ENCODE measurements around the gene ENAH.

The ENAH gene

DNA sequence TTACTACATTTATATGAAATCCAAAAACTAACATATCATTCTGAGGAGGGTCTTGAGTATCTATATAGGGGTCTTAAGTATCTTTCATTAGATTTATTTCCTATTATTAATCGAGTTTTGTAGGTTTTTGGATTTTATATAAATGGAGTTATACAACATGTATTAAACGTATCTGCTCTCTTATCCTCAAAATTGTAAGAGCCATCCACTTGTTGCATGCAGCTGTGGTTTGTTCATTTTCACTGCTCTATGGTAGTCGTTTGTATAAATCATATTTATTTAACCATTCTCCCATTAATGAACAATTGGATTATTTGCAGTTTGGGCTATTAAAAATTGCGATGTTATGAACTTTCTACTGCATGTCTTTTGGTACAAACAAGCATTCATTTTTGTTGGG, 97.1 kb downstream of the ENAH start:
- FAIRE-seq: no peak

DNA sequence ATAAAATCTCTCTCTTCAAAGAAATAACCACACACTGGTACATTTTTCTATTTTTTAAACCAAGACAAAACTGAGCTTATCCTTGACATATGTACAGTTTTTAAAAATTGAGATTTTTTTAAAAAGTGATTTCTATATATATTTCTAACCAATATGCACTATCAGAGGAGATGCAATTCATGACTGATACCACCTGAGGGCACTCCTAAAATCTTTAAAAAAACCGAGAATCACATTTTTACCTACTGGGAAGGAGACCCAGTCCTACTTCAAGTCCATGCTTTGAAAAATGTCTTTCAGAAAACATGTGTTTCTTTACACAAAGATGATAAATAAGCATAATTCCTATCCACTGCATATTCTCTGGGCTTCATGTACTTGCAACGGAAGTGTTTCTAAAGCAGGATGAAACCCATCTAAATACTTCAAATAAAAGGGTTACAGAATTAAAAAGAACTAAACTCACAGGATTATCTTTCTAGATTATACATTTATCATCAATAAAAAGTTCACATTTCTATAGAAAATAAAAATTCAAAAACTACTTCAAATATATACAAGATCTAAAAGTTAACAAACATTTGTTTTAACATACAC, 98.6 kb downstream of the ENAH start:
- peak; percentile 98 for FAIRE-seq

DNA sequence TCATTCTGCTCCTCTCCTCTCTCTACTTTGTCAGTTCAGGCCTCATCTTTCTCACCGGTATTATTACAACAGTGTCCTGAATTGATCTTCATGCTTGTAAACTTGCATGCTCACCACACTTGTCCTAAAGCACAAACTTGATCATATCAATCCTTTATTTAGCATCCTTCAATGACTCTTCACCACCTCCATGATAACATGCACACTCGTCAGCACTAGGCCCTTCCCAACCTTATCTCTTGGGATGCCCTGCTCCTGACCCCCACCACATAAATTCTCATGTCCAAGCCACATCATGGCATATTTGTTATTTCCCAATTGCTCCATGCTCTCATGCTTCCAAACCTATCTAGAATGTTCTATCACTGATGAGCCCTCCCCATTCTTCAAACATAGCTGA, 103.1 kb downstream of the ENAH start:
- no peak for FAIRE-seq

DNA sequence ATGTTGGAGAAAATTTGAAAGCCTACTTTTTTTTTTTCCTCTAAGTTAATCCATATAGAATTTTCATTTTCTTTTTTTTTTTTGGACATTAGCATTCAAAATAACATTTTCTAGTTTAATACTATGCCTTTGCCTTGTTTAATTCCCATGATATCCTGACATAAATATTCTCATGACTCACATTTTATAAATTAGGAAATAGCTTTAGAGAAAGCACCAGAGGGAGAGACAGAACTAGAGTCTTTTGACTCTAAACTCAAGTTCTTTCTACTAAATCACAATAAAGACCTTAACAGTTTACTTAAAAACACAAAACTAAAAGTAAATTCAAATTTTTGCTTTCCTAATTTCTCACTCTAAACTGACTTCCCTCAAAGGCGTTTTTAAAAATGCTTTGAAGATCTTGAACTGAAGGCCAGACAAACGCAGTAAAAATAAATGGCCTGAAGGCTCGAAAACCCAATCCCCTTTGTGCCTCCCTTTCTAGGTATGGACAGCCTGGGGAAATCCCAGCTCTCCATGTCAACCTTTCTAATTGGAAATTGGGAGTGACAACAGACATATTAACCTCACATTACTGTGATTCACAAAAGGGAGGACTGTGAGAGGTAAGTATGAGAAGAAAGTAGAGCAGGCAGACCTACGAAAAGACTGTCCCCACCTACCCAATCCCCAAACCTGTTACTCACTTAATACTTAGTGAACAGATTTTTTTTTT, 104.6 kb downstream of the ENAH start:
- no peak for FAIRE-seq

DNA sequence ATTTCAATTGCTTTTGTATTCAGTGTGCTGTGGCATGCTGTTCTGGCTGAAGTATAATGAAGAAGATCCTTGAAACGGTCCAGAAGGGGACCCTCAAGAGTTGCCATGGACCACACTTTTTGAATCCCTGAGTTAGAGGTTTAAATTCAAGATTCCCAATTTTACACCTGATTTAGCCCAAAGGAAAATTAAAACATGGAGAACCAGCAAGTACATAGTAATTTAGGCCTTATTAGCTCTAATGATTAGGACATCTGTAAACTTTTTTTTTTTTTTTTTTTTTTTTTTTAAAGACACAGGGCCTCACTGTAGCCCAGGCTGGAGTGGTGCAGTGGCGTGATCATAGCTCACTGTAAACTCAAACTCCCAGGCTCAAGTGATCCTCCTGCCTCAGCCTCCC, 107.3 kb downstream of the ENAH start:
- FAIRE-seq: no peak

DNA sequence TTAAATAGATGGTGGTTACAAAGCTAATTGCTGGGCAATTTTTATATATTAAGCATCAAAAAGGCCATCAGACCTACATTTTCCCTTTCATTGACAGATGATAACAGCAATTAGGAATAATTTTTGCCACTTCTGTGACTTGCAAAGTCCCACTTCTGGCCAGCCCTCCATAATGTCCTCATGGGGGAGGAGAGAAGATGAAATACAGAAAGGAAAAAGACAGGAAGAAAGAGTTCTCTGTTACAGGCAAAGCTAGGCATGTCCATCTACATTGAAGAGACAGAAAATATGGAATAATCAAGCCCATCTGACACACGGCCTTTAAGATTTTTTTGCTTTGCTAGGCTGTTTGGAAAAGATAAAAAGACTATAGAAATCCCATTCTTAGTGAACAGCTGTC, 108.0 kb downstream of the ENAH start:
- FAIRE-seq: no peak

DNA sequence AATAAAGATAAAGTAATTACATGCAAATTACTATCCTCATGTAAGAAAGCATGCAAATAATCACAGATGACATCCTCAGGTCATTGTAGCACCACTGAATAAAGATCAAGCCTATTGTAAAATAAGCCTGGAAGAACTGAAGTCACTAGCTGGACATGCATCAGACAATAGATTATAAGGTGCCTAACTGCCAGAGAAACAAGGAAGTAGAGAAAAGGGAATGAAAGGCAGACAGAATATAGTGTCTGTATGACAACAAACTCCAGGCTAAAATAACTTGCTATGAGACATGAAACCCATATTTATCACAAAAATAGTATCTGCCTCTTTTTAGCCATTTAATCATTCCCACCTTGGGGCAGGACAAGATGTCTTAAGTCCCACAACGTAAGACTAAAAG, 108.7 kb downstream of the ENAH start:
- no peak for FAIRE-seq

DNA sequence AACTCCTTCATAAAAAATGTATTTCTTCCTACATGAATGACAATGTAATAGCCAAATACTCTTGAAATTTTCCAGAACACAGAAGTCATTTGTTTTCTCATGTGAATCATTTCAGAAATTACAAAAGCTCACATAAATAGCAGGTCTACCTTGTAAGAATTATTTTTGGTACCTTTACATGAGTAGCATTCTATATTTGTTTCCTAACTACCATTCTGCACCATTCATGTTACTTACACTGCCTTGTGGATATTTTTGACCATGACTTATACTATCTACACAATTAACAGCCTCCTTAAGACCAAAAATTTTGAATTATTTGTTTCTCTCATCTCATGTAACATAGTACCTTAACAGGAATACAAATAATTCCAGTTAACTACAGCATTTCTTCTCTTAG, 109.6 kb downstream of the ENAH start:
- FAIRE-seq: no peak

DNA sequence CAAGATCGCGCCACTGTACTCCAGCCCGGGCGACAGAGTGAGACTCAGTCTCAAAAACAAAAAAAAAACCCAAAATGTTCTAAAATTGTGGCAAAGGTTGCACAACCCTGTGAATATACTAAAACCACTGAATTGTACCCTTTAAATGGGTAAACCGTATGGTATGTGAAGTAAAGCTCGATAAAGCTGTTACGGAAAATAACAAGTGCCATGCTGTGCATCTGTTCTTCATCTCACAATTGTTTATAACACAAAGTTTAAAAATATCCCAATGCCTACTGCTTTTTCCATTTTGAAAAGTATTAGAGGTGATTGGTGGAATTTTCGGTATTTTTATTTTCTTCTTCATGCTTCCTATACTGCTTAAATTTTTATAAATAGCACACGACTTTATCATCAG, 111.5 kb downstream of the ENAH start:
- FAIRE-seq: no peak

DNA sequence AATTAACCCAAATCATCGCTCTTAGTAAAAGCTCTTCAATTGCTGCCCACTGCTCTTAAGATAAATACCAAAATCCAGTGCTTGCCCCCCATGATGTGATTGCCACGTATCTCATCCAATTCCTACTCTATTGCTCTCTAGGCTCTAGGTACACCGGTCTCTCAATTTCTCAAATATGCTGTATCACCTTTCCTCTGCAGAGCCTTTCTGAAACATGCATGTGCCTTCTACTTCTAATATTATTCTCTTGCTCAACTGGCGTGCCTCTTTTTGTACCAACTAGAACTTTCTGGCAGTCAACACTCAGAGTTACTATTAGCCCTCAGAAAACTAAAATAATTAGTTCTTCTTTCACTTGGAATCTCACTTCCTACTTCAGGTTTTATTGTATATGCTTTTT, 113.3 kb downstream of the ENAH start:
- FAIRE-seq: no peak

DNA sequence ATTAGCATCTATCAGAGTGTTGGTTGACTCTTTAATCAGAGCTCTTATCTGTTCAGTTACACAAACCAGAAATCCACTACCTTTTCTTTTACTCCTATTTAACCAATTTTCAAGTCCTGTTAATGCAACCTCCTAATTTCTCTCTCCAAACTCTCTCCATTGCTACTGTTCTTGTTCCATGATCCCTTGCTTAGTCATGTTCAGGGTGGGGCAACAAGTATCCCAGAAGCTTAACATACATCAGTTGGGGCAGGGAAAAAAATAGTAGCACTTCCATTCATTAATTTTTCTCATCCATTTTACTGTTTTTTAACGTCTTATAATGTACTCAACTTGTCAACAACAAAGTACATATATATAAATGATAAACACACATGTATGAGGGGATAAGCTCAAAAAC, 113.9 kb downstream of the ENAH start:
- FAIRE-seq: no peak

DNA sequence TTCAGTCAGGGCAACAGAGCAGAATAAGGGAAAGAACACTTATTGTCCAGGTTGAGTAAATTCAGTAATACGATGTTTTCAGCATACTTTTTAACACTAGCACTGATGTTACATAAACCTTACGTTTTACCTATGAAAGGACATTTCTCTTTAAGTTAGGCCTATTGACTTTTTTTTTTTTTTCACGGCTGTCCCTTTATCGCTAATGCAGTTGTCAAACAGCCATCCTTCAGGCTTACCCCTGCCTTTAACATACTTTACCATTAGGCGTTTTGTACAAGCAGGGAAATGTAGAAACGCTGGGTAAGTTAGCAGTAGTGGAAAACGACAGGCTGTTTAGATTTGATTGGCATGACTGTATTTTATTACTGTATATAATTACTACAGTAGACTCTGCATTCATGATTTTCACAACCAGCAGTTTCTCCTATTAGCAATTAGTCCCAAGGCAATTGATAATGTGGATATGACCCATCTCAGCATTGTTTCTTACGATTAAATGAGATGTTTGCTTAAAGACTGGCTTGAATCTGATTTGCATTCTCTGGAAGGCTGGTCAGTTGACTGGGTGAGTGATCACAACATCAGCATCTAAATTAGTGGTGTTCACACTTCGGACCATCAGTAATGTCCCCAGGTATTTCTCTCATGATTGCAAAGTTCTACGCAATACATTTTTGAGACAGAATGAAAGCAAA, 115.2 kb downstream of the ENAH start:
- peak; percentile 19 for FAIRE-seq

DNA sequence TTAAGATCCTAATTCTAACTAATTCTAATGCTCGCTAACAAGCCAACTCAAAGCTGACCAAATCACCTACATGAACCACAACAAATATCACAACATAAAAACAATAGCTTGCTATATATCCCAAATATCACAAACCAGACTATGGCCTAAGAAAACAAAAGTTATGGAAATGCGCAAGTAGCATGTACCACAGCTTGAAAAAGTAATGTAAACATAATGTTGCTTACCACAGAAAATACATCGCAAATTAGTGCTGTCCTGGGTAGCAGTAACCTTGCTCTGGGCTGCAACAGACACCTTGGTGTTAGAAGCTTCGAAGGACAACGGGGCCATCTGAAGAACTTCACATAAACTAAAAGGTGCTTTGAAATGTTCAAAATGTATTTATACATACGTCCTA, 117.6 kb downstream of the ENAH start:
- FAIRE-seq: no peak

DNA sequence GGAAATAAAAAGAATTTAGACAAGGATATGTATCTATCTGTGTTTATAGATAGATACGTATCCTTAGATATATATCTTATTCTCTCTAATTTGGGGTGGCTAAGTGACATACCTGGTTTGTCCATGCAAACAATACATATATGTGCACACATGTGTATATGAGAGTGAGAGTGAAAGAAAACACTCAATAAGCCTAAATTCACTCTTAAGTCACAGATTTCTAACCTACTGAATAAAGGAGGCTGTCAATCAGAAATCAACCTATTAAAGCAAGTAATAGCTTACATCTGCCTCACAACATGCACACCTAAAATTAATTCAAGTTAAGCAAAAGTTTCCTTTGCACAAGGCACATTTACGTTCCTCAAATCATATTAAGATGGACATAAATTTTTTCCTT, 118.2 kb downstream of the ENAH start:
- no peak for FAIRE-seq

DNA sequence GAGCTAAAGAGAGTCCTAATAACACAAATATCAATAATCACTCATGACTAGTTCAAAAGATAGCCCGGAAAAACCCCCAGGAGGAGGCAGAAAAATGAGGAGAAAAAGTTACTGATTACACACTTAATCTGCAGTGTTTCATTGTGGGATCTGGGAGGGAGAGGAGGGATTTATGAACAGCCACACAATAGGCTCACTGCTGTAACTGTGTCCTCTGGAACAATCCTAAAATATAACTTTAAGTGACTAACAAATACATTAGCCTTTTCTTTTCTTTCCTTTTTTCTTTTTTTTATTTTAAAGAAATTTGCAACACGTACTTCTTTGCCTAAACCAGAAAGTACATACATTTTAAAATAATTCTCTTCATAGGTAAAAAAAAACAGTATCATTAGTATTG, 118.8 kb downstream of the ENAH start:
- peak; percentile 61 for FAIRE-seq

DNA sequence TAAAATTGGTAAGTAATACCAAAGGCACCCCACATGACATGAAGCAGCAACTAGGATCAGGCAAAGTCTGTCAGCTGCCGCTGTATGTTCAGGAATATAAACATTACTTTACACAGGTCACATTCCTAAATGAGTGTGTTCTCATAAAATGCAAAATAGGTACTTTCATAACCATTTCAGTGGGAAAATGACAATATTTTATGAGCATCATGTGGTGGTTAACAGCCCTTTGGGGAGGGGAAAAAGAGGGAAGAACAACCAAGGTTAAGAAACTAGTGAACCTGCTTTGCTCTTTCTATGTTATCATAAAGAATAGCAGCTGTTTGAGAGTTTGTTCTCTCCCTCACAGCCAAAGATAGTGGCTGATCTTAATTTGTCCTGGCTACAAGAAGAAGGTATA, 119.7 kb downstream of the ENAH start:
- no peak for FAIRE-seq

DNA sequence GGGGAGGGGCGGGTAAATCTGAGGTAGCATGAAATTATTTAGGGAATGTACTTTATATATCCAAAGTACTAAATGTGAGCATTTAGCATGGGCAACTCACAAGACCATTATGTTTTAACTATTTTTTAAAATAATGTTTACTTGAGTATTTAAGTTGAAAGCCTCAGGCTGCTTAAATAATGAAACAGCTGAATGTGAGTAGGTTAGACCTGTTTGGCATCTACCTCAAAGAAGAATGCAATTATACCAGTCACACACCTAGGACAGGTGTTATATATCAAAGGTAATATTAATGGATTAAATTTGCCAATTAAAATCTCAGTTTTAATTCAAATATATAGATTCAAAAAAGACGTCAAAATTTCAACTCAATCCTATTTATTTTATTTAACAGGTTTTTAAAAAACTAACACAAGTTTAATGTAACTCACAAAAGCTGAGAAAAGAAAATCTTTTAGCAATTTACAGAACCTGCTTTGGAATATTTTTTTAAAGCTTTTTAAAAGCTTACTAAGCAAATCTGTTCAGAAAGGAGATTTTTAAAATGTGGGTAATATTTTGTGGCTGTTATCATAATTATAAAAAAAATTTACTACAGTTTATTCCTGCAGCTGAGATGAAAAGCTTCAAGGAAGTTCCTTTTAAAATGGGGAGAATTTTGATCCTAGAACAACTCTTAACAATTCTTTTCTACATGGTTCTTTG, 120.5 kb downstream of the ENAH start:
- FAIRE-seq: peak; percentile 85

DNA sequence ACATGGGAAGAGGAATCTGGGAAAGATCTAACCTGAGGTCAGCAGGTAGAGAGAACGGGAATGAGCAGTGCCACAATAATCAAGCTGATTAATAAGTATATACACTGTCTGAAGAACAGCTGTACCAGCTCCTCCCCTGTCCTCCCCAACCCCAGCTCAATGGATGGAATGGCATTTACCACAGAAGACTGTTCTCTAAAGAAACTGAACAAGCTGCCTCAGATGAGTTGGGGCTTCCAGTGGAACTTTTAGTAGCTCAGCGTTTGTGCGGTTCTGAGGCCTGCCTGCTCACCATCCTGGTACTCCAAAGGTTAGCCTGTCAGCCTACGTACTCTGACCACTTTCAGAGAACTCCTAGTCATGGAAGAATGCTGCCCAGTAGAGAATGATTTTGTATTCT, 123.2 kb downstream of the ENAH start:
- FAIRE-seq: no peak

DNA sequence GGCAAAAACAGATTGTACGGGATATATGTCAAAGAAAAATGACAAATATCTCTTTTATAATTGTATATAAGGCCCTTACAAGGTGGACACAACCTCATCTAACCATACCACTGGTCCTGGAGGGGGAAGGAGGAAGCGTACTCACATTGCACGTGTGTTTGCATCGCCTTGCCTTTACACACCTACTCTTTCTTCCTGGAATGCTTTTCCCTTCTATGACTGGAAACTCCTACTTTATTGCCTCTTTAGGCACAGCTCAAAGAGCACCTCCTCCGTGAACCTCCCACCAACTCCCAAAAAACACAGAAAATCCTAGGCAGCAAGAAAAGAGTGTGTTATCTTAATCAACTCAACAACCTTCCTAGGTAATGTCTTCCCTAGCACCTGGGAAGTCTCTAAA, 125.3 kb downstream of the ENAH start:
- no peak for FAIRE-seq

DNA sequence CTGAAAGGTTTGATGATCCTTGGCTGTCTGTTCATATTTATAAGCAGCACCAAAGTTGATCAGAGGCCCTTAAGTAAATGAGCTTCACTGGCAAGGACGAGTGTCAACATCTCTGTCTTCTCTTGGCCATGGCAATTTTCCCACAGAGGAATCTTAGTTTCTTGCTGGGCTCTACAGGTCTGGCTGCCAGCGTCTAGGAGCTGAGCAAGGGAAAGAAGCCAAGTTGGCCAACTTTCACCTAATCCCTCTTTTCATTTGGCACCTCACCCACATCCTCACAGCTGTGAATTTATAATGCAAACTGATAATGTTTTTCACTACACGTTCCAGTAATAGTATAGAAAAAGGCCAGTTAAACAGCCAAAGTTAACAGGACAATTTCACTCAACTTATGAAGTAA, 126.0 kb downstream of the ENAH start:
- FAIRE-seq: no peak

DNA sequence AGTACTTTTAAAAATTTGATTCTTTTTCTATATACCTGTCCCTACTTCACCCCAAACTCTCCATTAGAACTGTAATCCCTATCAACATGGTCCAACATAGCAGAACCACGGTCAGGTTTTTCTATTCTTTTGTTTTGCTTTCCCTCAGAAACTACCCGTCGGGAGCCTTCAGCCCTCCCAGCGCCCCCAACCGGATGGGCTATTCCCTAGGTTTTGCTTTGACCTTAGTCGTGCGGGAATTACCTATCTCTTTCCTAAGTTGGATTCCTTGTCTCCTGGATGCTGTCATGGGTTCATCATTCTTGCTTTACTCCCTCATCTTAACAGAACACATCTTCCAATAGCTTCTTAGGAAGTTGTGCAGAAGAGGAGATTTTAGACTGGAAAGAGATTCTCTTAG, 127.5 kb downstream of the ENAH start:
- no peak for FAIRE-seq

DNA sequence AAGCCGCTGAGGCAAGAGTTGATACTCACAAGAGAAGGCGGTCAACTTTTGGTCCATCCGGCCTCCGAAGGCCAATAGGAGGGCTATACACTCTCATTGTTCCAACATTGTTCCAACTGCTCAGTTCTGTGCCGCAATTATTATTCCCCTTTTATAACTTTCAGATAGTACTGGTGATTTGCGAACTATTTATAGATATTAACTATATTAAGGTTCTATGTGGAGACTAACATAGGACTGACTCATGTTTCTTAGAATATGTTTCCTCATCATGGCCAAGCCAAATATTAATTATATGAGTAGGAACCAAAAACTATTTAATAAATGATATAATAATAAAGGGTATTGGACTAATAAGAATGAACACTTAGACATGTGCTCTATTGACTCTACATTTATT, 128.4 kb downstream of the ENAH start:
- FAIRE-seq: no peak

DNA sequence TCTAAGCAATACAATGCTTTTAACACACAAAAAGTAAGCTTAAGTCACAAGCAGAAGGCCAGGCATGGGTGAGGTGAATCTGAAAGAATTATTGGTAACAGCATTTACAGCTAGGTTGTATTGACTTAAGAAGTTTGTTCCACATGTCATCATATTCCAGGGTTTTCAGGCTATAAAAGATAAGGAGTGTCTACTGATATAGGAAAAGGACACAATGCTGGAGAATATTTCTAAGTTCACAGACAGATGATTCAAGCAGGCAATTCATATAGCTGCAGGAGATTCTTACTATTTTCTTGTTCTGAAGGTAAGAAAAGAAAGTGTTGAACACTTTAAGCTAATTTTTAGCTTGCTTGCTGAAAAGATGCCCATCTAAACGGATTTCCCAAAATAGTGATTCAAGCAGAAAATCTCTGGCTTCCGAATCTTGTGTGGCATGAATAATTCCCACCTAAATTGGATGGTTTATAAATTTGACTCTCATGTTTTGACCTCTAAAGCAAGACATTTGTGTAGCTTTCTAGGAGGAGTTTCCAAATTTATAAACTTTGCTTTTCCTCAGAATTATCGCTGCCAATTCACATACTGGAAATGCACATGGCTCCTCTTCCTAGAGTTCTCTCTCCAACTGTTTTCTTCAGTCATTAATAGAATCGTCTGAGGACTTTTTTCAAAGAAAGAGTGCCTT, 129.5 kb downstream of the ENAH start:
- FAIRE-seq: no peak

Measured in G401.6 (cell line).